GM12874 (cell line): ENCODE results near the gene AFG1L.

Experiments used
- TF ChIP-seq, protein P1 (sequence below): IDR thresholded peaks from 2 replicates; pipeline ENCODE4 v1.5.1; 2011; ENCODE audit warnings: low read depth, mild to moderate bottlenecking, control low read depth, low read length, moderate library complexity; ENCODE audit not compliant: insufficient read depth

Gene AFG1L

DNA sequence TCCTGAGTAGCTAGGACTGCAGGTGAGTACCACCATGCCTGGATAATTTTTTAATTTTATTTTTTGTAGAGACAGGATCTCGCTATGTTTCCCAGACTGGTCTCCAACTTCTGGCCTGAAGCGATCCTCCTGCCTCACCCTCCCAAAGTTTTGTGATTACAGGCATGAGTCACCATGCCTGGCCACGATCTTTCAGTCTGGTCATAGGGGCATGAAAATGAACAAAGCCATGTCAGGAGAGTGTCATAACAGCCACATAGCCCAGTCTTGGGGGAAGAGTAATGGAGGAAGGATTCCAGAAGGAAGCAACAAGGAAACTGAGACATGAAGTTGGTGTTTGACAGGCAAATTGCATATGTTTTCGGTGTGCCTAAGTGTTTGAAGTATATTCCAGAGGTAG is 17.0 kb upstream of the AFG1L start:
- TF ChIP-seq, protein P1, sequence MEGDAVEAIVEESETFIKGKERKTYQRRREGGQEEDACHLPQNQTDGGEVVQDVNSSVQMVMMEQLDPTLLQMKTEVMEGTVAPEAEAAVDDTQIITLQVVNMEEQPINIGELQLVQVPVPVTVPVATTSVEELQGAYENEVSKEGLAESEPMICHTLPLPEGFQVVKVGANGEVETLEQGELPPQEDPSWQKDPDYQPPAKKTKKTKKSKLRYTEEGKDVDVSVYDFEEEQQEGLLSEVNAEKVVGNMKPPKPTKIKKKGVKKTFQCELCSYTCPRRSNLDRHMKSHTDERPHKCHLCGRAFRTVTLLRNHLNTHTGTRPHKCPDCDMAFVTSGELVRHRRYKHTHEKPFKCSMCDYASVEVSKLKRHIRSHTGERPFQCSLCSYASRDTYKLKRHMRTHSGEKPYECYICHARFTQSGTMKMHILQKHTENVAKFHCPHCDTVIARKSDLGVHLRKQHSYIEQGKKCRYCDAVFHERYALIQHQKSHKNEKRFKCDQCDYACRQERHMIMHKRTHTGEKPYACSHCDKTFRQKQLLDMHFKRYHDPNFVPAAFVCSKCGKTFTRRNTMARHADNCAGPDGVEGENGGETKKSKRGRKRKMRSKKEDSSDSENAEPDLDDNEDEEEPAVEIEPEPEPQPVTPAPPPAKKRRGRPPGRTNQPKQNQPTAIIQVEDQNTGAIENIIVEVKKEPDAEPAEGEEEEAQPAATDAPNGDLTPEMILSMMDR = no peak

DNA sequence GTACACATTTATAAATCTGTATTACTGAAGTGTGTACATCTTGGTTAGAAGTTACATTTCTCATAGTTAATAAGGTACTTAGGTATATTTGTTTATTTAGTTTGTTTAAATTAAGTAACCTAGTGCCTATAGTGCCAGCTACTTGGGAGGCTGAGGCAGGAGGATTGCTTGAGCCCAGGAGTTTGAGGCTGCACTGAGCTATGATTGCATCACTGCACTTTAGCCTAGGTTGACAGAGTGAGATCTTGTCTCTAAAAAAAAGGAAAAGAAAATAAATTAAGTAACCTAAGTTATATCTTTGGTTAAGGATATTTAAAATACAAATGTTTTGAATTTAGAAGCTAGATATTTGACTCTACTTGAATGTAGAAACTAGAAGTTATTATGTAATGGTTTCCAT is 9.5 kb upstream of the AFG1L start:
- TF ChIP-seq, protein P1 = no peak

GRCh38 chr6:108286366-108286765 is 8.5 kb upstream of the AFG1L start:
- TF ChIP-seq, protein P1 = no peak

DNA sequence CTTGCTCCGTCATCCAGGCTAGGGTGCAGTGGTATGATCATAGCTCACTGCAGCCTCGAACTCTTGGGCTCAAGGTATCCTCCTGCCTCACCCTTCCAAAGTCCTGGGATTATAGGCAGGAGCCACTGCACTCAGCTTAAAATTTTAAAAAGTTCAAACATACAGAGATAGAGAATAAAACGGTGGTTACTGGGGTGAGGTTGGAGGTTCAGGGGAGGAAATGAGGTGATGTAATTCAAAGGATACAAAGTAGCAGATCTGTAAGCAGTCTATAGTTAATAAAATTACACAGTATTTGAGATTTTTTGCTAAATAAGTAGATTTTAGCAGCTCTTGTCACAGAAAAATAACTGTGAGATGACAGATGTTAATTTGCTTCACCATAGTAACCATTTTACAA is 7.5 kb upstream of the AFG1L start:
- TF ChIP-seq, protein P1 = no peak

DNA sequence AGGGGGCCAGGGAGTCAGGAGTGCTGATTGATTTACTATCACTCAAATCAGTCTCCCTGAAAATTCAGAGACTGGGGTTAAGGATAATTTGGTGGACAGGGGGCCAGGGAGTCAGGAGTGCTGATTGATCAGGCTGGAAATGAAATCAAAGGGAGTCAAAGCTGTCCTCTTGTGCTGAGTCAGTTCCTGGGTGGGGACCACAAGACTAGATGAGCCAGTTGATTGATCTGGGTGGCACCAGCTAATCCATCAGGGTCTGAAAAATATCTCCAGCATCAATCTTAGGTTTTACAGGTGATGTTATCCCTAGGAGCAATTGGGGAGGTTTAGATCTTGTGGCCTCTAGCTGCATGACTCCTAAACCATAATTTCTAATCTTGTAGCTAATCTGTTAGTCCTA is 6.1 kb upstream of the AFG1L start:
- TF ChIP-seq, protein P1 = no peak

- TF ChIP-seq, protein P1 = no peak
Measured at GRCh38 chr6:108291091-108291490, 3.8 kb upstream of the AFG1L start.

DNA sequence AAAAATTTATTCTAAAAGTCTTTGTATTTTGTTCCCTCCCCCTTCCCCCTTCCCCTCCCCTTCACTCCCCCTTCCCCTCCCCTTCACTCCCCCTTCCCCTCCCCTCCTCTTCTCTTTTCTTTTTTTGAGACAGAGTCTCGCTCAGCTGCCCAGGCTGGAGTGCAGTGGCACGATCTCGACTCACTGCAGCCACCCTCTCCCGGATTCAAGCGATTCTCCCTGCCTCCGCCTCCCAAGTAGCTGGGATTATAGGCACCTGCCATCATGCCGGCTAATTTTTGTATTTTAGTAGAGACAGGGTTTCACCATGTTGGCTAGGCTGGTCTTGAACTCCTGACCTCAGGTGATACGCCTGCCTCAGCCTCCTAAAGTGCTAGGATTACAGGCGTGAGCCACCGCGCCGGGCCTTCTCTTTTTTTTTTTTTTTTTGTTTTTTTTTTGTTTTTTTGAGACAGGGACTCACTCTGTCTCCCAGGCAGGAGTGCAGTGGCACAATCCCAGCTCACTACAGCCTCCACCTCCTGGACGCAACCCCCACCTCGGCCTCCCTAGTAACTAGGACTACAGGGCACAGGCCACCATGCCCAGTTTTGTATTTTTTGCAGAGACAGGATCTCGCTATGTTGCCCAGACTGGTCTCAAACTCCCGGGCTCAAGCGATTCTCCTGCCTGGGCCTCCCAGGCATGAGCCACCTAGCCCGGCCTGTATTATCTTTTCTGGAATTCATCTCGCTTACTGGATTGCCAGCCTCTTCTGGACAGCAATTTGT is 1.1 kb upstream of the AFG1L start:
- TF ChIP-seq, protein P1 = no peak
